Mucosa of descending colon (tissue), 3 donors: ENCODE data around the gene FFAR1. TPM values are rescaled to one million over a fixed set of nuclear protein-coding genes. Genes with fewer than 3 reads are reported as not detected.
"Not testable (repeated sequence)": the region's sequence is repeated elsewhere in the genome, so short reads cannot be mapped to it uniquely, and the experiment has no call there.

Experiments
- ATAC-seq: fragments of 200-7000 bp; cut with Tn5 transposase; one replicate; pipeline ENCODE4 v1.9.1; 2020; ENCODE audit warnings: mild to moderate bottlenecking, moderate library complexity
- DNase-seq, 3 donors: peaks; one replicate each; pipeline ENCODE4 v3.0.0-alpha.2; 2020
- H3K36me3 ChIP-seq: fragments of 200-600 bp; one replicate; pipeline ENCODE4 v1.8.0; 2021; ENCODE audit warnings: low read depth, mild to moderate bottlenecking
- H3K4me1 ChIP-seq: fragments of 200-600 bp; one replicate; pipeline ENCODE4 v1.8.0; 2021; ENCODE audit warnings: low read depth, mild to moderate bottlenecking
- H3K4me3 ChIP-seq: fragments of 200-600 bp; one replicate; pipeline ENCODE4 v1.8.0; 2021; ENCODE audit warnings: mild to moderate bottlenecking
- H3K9me3 ChIP-seq: fragments of 200-600 bp; one replicate; pipeline ENCODE4 v1.8.0; 2021; ENCODE audit warnings: mild to moderate bottlenecking
- CTCF ChIP-seq: fragments of 200-600 bp; IDR thresholded peaks from one replicate; pipeline ENCODE4 v1.8.0; 2022; ENCODE audit warnings: antibody characterized with exemption, mild to moderate bottlenecking
- intact Hi-C, 2 donors: fragments of 100-400 bp; cut with DNase I in 1 of 2; cut with micrococcal nuclease in 1 of 2; formaldehyde crosslinking; loops; one replicate each; pipeline versions ENCODE4 v1.11.0 to v1.11.1; 2022; cut with DNase I, micrococcal nuclease
- total RNA-seq, 3 donors: library from RNA; stranded (reverse); fragmentation: NEBNext Ultra II Directional in 2 of 3; extraction: Animal tissue kit (Norgen Biotek cat#: 25700) in 2 of 3; gene quantifications; one replicate each; pipeline versions ENCODE4 v1.2.1 to v1.2.4, GENCODE V29; 2021 to 2023
- donor health status: DM: no; HTN: no; CAD: no; lungs with moderate emphysema.
- donor health status: DM: no; HTN: no; CAD: no.
- donor health status: DM: no; HTN: yes; CAD: no.

Gene FFAR1
- total RNA-seq, 3 donors from 2014 or later: not detected

GRCh38 chr19:35369522-35369921 lies 21.8 kb downstream of the FFAR1 start:
- no peaks in the 10 kb centered on the region for H3K36me3 ChIP-seq
- ATAC-seq: no peak
- H3K9me3 ChIP-seq: no peaks in the 10 kb centered on the region
- intact Hi-C loops: no loop called here
- no peak overlapping the region for H3K4me3 ChIP-seq
- DNase-seq: no peak
- TF ChIP-seq CTCF: no peak
- no peaks in the 10 kb centered on the region for H3K4me1 ChIP-seq

- DNase-seq (no peak), ATAC-seq (no peak)
- TF ChIP-seq CTCF: no peak
- H3K4me1 ChIP-seq: no peaks in the 10 kb centered on the region
- H3K4me3 ChIP-seq: no peak within 1 kb of the TSS
- no peaks in the 10 kb centered on the region for H3K9me3 ChIP-seq
- no peaks in the 10 kb centered on the region for H3K36me3 ChIP-seq
- intact Hi-C loops: no loop called here
Observed at GRCh38 chr19:35370722-35371121, 23.0 kb downstream of the FFAR1 start, which contains the start of gene GPR42. Gene GPR42 (plus strand): TSS chr19:35371068. CDS start chr19:35371360, 292 bp downstream.

- Histone ChIP-seq H3K9me3 (no peaks in the 10 kb centered on the region), H3K4me1 (no peaks in the 10 kb centered on the region)
- intact Hi-C loops: no loop called here
Observed at GRCh38 chr19:35373492-35373891, 25.8 kb downstream of the FFAR1 start.

GRCh38 chr19:35374031-35374430 lies 26.3 kb downstream of the FFAR1 start:
- H3K36me3 ChIP-seq, H3K4me3 ChIP-seq, intact Hi-C loops, DNase-seq, H3K4me1 ChIP-seq, ATAC-seq, H3K9me3 ChIP-seq: not testable (repeated sequence)

More at GRCh38 chr19:35373492-35373891, 25.8 kb downstream of the FFAR1 start:
- no peak overlapping the region for H3K4me3 ChIP-seq
- DNase-seq (no peak), ATAC-seq (no peak)
- no peak for TF ChIP-seq CTCF
- H3K36me3 ChIP-seq: no peaks in the 10 kb centered on the region

GRCh38 chr19:35375505-35376307 lies 28.0 kb downstream of the FFAR1 start:
- no peak for DNase-seq
- no peaks in the 10 kb centered on the region for H3K36me3 ChIP-seq
- H3K4me1 ChIP-seq: no peaks in the 10 kb centered on the region
- no peak for ATAC-seq
- intact Hi-C loops: no loop called here
- H3K4me3 ChIP-seq: no peak overlapping the region
- TF ChIP-seq CTCF: no peak
- no peaks in the 10 kb centered on the region for H3K9me3 ChIP-seq

GRCh38 chr19:35377656-35378055 lies 30.0 kb downstream of the FFAR1 start:
- Histone ChIP-seq H3K36me3 (no peaks in the 10 kb centered on the region), H3K4me1 (no peaks in the 10 kb centered on the region), H3K4me3 (no peak overlapping the region), H3K9me3 (no peaks in the 10 kb centered on the region)
- DNase-seq: no peak
- intact Hi-C loops: no loop called here
- no peak for TF ChIP-seq CTCF
- ATAC-seq: no peak
